ENCODE measurements around the gene KRT86.
"Not testable (repeated sequence)": the region's sequence is repeated elsewhere in the genome, so short reads cannot be mapped to it uniquely, and the experiment has no call there.

Gene KRT86

DNA sequence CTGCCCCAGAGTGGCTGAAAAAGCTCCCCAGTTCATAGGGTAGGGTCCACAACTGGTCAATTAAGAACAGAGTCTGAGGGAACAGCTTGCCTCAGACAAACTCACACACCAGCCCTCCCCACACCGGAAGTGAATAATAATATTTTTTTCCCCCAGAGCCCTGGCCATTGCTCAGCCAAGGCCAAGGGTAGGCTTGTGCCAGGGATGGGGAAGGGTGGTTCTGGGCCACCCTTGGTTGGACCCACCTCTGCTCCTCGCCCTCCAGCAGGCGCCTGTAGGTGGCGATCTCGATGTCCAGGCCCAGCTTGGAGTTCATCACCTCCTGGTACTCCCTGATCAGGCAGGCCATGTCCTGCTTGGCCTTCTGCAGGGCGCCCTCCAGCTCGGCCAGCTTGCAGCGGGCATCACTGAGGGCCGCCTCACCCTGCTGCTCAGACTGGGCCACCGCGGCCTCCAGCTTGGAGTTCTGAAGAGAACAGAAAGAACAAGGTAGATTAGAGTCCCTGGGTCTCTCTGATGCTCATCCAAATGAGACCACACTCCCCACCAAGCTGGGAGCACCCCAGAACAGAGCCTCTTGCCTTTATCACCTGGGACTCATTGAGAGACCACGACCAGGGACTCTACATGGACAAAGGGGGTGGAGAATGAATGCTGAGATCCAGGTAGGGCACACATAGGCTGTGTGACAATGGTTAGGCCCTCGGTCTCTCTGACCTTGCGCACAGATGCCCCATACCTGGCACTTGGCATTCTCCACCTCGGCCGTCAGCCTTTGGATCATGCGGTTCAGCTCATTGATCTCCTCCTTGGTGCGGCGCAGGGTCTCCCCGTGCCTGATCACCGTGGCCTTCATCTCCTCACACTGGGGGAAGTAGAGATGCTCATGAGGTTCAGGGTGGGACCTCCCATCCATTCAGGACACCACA lies 12.7 kb downstream of the KRT86 start:
- not testable (repeated sequence) for DNase-seq (ENCODE audit: low read depth); H3K4me3 ChIP-seq (ENCODE audit: low read depth, low read length)

DNA sequence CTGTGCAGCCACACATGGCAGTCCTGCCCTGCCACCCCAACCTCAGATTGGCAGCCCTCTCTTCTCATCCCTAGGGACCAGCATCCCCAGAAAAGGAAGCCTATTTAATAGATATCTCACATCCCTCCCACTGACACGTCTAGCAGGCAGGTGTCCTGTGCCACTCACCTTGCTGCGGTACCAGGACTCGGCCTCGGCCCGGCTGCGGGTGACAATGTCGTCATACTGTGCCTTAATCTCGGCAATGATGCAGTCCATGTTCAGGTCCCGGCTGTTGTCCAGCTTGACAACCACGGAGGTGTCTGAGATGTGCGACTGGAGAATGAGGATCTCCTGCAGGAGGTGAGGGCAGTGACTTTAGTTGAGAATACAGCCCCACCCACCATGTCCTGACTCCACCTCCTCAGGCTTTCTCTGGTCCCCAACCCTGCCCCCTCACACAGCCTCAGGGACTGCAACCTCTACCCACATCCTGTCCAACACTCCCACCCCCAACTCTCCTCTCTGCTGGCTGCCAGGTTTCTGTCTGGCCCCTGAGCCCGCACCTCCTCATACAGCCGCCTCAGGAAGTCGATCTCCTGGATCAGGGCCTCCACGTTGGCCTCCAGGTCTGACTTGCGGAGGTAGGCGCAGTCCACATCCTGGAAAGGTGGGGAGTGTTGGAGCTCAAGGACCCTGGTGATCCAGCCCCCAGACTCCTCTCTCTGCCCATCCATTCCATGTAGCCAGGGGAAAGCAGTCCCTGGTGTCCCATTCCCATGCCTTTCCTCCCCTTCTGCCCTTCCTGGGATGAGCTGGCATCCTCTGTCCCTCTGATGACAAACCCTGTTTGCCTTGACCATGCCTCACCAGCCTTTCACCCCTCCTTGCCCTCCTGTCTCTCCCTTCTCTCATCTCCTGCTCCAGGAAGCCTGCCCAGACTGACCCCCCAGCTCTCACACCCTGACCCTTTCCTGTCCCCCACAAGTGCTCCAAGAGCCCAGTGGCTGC lies 13.7 kb downstream of the KRT86 start:
- not testable (repeated sequence) for DNase-seq (ENCODE audit: low read depth); H3K4me3 ChIP-seq (ENCODE audit: low read depth, low read length)

DNA sequence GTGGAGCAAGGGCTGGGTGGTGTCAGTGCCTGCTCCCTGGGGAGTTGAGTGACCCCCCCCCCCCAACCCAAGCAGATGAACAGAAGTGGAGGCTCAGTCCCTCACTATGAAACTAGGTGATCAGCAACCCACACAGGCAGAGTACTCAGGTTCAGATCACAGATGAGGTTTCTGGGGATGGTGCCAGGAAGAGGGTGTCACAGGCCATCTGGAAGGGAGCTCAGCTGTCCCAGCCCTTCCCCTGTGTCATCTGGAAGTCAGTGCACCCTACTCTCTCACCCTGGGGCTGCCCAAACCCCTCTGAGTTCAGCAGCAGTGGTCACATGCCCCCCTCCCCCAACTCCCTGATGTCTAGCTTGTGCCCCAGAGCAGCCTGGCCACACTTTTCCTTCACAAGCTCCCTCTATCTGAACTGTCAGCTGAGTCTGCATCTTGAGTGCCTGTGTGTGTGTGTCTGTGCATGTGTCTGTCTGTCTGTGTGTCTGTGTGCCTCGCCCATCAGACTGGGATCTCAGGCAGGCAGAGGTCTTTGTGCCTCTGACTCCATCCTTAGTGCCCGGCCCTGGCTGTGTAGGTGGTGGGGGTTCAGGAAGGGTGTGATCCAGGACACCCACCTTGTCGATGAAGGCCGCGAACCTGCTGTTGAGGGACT lies 16.2 kb downstream of the KRT86 start:
- DNase-seq (ENCODE audit: low read depth); H3K4me3 ChIP-seq (ENCODE audit: low read depth, low read length): not testable (repeated sequence)

DNA sequence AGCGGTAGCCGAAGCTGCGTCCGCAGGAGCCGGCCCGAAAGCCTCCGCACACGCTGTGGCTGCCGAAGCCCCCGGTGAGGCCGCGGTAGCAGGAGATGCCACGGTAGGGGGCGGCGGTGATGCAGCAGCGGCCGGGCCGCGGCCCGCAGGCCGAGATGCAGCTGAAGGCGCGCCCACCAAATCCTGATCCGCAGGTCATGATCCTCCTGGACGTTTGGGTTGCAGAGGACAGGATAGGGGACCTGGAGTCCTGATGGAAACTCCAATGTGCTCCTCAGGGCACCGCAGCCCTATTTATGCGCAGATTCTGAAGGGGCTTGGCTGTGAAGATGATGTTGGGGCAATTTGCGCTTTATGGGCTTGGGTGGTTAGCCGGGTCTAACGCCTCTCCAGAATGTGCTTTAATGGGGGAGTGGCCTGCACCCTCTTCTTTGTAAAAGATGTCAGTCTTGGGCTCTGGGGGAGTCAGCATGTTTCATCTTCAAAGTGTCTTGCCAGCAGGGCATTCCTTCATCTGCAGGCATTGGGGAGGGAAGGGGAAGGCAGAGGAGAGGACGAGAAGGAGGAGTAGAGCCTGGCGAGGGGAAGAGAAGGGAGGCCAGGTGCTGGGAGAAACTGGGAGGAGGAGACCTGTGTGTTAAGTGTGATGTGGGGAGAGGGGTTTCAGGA lies 17.0 kb downstream of the KRT86 start, which contains the start of gene KRT81:
Gene KRT81 (minus strand): TSS at position 268 of the 669 bp plus-strand sequence. CDS start 69 bp downstream, at position 199.
- no peak for DNase-seq (ENCODE audit: low read depth)

DNA sequence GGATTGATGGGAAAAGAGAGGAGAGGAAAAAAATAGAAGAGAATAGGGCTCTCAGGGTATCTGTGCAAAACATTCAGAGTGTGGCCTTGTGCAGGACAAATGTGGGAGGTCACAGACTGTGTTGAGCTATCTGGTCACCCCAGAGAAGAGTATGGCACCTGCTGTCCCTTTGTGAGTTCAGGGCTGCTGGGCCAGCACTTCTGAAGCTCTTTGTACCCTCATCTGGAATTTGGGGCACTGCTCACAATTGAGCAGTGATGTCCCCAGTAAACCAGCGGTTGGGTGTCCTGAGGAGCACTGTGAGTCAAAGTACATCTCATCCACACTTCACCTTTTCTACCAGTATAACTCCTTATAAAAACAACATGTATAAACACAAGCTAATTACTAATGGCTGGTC lies 19.5 kb downstream of the KRT86 start:
- no peak for DNase-seq (ENCODE audit: low read depth)
- no peak overlapping the region for H3K4me3 ChIP-seq (ENCODE audit: low read depth, low read length)

More for the DNA sequence above, 17.0 kb downstream of the KRT86 start, which contains the start of gene KRT81:
- H3K4me3 ChIP-seq (ENCODE audit: low read depth, low read length) = no peak within 1 kb of the TSS

DNA sequence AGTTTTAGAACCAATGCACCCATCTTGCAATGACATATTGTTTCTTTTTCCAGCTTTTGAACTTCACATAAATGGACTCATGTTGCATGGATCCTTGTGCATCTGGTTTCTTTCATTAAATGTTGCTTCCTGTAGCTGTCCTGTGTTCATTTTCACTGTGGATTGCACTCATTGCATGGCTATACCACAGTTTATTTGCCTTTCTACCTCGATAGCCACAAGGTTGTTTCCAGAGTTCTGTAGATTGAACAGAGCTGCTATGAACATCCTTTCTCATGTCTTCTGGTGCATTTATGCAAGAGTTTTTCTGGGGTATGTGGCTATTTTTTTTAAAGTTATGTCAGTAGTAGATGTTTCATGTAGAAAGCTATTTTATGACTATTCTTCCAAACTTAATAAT lies 20.4 kb downstream of the KRT86 start:
- no peak overlapping the region for H3K4me3 ChIP-seq (ENCODE audit: low read depth, low read length)
- no peak for DNase-seq (ENCODE audit: low read depth)

DNA sequence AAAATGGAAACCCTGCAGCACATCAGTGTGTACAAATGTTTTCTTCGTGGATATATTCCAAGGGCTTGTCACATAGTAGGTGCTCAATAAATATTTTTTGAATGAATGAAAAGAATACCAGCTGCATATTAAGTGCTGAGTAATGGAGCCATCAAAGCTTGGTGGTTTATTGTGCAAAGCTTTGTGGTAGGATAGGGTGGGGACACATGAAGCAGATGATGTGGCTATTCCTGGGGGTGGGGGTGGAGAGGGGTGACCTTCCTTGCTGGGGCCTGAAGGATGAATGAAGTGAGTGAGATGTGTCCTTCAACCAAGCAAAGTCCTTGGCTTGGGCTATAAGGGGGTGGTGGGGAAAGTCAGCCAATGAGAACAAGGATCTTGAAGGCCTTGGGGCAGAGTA lies 21.2 kb downstream of the KRT86 start:
- no peak overlapping the region for H3K4me3 ChIP-seq (ENCODE audit: low read depth, low read length)
- DNase-seq (ENCODE audit: low read depth) = no peak

DNA sequence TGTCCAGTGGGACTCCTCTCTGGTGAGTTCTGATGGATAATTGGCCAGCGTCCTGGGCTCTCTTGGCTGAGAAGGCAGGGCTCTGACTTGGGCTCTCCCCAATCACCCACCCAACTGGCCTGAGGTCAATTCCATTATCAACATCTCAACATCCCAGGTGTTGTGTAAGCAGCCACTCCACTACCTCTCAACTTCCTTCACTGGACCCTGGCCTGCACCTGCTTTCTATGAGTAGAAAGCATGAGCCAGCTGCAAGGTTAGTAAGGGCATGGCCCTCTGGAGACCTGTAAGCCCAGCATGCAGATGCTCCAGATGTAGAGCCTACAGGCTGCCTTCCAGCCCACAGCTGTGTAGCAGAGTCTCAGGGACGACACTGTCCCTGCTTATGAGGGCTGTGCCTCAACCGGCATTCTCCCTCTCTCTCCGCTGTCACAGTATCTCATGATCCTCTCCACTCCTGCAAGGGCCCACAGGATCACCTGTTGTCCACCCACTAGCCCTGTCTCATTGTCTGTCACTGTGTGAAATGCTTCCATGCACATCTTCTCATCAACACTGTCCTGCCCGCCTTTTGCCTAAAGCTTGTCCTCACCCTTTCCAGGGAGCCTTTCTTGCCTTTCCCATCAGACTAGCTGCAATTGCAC lies 22.2 kb downstream of the KRT86 start:
- no peak for DNase-seq (ENCODE audit: low read depth)

DNA sequence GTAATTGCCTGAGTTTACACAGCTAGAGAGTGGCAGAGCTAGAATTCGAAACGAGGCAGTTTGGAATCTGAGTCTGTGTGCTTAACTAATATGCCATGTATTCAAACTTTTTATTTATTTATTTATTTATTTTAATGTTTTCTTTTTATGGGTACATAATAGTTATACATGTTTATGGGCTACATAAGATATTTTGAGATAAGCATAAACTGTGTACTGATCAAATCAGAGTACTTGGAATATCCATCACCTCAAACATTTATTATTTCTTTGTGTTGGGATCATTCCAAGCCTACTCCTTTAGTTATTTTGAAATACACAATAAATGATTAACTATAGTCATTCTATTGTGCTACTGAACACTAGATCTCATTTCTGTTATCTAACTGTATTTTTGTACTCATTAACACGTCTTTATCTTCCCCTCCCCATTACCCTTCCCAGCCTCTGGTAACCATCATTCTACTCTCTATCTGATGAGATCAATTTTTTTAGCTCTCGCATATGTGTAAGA lies 24.3 kb downstream of the KRT86 start:
- H3K4me3 ChIP-seq (ENCODE audit: low read depth, low read length) = no peak overlapping the region
- no peak for DNase-seq (ENCODE audit: low read depth)

More for the DNA sequence above, 22.2 kb downstream of the KRT86 start:
- H3K4me3 ChIP-seq (ENCODE audit: low read depth, low read length) = no peak overlapping the region

DNA sequence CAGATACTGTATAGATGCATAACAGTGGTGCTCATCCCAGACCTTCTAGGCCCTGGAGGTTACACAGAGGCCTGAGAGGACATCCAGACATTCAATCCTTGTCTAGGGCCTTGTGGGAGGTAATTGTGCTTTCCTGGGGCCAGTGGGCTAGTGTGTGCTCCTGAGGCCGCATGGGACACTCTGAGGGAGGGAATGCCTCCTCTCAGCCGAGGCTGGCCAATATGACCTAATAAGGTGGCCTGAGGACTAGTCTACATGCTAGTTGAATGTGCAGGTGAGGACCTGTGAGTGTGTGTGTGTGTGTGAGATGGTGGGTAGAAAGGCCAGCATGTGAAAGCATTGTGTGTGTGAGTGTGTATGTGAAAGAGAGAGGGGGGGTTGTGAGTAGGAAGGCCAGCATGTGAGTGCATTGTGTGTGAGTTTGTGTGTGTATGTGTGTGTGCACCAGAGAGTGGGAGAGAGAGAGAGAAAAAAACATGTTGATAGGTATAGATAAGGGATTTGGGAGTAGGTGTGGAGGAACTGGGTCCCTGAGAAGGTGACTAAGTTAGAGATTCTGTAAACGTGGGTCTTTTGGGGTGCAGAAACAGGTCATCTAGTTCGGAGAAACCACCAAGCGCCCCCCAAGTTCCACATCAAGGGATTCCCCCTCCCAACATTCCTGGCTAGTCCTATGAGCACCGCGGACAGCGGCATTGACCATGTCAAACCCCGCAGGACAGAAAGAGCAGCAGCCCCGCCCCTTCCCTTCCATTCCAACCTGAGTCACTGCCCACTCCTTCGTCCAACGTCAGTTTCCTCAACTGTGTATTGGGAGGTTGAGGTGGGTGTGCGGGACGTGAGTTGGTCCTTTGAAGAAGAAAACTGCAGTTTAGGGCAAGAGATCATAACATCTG lies 26.6 kb downstream of the KRT86 start:
- DNase-seq (ENCODE audit: low read depth) = no peak
- no peak overlapping the region for H3K4me3 ChIP-seq (ENCODE audit: low read depth, low read length)

DNA sequence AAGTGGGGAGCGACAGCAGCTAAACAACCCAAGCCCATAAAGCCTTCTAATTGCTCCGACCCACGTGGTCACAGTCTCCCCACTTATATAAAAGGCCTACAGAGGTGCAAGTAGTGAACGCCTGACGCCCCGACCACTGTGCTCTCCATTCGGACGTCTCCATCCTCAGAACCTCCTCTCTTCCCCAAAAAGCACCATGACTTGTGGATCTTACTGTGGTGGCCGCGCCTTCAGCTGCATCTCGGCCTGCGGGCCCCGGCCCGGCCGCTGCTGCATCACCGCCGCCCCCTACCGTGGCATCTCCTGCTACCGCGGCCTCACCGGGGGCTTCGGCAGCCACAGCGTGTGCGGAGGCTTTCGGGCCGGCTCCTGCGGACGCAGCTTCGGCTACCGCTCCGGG lies 27.3 kb downstream of the KRT86 start:
- DNase-seq (ENCODE audit: low read depth); H3K4me3 ChIP-seq (ENCODE audit: low read depth, low read length): not testable (repeated sequence)

DNA sequence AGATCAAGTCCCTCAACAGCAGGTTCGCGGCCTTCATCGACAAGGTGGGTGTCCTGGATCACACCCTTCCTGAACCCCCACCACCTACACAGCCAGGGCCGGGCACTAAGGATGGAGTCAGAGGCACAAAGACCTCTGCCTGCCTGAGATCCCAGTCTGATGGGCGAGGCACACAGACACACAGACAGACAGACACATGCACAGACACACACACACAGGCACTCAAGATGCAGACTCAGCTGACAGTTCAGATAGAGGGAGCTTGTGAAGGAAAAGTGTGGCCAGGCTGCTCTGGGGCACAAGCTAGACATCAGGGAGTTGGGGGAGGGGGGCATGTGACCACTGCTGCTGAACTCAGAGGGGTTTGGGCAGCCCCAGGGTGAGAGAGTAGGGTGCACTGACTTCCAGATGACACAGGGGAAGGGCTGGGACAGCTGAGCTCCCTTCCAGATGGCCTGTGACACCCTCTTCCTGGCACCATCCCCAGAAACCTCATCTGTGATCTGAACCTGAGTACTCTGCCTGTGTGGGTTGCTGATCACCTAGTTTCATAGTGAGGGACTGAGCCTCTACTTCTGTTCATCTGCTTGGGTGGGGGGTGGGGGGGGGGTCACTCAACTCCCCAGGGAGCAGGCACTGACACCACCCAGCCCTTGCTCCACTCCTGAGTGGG lies 27.9 kb downstream of the KRT86 start:
- H3K4me3 ChIP-seq (ENCODE audit: low read depth, low read length); DNase-seq (ENCODE audit: low read depth): not testable (repeated sequence)

DNA sequence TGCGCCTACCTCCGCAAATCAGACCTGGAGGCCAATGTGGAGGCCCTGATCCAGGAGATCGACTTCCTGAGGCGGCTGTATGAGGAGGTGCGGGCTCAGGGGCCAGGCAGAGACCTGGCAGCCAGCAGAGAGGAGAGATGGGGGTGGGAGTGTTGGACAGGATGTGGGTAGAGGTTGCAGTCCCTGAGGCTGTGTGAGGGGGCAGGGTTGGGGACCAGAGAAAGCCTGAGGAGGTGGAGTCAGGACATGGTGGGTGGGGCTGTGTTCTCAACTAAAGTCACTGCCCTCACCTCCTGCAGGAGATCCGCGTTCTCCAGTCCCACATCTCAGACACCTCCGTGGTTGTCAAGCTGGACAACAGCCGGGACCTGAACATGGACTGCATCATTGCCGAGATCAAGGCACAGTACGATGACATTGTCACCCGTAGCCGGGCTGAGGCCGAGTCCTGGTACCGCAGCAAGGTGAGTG lies 30.5 kb downstream of the KRT86 start:
- H3K4me3 ChIP-seq (ENCODE audit: low read depth, low read length); DNase-seq (ENCODE audit: low read depth): not testable (repeated sequence)

DNA sequence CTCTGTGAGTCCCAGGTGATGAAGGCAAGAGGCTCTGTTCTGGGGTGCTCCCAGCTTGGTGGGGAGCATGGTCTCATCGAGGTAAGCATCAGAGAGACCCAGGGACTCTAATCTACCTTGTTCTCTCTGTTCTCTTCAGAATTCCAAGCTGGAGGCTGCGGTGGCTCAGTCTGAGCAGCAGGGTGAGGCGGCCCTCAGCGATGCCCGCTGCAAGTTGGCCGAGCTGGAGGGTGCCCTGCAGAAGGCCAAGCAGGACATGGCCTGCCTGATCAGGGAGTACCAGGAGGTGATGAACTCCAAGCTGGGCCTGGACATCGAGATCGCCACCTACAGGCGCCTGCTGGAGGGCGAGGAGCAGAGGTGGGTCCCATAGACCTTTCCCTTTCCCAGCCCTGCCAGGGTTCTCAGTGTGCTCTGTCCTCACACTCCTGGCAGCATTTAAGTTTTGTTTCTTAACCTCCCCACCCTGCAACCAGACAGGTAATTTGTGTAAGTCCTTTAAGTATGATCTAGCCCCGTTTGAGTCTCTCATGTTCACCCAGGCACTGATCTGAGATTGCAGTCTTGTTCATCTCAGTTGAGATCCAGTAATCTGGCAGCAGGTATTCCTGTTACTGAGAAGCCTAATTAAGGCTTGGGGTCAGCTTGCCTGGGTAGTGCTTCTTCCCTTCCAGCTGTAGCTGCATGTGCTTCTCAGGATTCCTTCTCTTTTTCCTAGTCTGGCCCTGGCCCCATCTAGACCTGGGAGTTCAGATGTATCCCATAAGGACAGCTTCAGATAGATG lies 31.7 kb downstream of the KRT86 start:
- no peak overlapping the region for H3K4me3 ChIP-seq (ENCODE audit: low read depth, low read length)
- DNase-seq (ENCODE audit: low read depth) = no peak

DNA sequence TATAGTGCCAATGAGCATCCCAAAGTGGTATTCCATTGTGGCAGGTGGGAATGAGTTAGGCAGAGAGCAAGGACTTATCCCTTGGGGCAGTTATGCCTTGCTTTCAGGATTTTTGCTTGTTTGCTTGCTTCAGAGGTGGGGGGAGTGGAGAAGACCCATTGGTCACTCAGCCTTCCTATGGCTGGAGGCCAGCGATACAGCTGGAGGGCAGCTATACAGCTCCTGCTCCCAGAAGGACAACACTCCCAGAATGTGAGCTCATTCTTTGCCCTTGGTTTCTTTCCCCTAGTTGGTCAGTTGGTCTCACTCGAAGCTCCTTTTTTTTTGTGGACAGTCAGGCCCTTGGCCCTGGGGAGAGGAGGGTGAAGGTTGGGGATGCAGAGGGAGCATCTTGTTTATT lies 32.3 kb downstream of the KRT86 start:
- no peak overlapping the region for H3K4me3 ChIP-seq (ENCODE audit: low read depth, low read length)
- no peak for DNase-seq (ENCODE audit: low read depth)
